C4-2B (cell line): ENCODE data around the gene CDYL.

Source experiments
- H3K27ac ChIP-seq: fragments of 450-650 bp; 2 replicates; pipeline ENCODE4 v1.5.1; 2017
- ZFX ChIP-seq: fragments of 450-650 bp; IDR thresholded peaks from 2 replicates; pipeline ENCODE4 v1.6.1; 2017
- TF ChIP-seq, protein P1 (sequence below): fragments of 450-650 bp; conservative IDR thresholded peaks from 2 replicates; pipeline ENCODE4 v1.5.1; 2017; ENCODE audit warnings: mild to moderate bottlenecking

CDYL gene

DNA sequence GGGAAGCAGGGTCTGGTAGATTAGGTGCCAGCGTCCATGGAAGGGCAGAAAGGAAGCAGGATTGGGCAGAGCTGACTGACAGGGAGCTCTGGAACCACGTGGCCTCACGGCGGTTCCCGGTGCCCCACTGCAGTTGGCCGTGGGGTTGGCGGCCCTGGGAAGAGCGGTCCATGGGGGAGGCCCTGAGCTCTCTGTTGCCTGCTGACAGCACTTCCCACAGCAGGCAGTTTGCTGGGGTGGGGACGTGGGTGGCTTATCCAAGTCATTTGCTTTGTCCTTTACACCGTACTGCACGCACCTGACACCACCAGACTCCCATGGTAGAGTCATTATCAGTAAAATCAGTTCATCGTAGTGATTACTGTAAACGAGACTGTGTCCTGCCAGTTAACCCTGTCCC is 171.5 kb downstream of the CDYL start:
- no peak for TF ChIP-seq ZFX
- TF ChIP-seq, protein P1, sequence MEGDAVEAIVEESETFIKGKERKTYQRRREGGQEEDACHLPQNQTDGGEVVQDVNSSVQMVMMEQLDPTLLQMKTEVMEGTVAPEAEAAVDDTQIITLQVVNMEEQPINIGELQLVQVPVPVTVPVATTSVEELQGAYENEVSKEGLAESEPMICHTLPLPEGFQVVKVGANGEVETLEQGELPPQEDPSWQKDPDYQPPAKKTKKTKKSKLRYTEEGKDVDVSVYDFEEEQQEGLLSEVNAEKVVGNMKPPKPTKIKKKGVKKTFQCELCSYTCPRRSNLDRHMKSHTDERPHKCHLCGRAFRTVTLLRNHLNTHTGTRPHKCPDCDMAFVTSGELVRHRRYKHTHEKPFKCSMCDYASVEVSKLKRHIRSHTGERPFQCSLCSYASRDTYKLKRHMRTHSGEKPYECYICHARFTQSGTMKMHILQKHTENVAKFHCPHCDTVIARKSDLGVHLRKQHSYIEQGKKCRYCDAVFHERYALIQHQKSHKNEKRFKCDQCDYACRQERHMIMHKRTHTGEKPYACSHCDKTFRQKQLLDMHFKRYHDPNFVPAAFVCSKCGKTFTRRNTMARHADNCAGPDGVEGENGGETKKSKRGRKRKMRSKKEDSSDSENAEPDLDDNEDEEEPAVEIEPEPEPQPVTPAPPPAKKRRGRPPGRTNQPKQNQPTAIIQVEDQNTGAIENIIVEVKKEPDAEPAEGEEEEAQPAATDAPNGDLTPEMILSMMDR = no peak
- no peak overlapping the region for H3K27ac ChIP-seq

DNA sequence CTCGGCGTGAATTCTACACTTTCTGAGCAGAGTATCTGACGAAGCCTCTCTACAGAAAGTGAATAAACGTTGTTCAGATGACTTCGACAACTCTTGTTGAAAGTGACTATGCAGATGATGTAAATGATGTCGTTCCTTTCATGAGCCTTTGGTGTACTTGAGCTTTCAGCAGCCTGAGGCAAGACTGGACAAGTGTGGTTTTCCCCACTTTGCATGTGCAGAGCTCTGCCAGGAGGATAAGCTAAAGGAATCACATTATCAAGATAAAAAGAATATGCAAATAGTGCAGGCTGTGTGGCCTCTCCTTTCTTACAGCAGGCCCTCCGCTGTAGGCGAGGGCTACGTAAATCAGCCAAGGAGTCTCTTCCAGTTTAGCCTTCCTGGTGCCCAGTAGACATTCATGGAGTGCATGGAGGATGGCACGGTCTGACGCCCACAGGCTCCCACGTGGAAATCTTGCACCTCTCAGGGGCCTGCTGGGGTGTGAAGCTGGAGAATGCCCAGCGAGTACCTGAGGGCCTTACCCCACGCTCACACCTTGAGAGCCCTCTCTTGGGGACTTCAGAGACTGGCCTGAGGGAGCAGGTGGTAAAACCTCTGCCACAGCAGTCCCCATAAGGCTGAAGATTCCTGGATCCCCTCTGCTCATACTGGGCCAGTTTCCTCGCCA is 172.7 kb downstream of the CDYL start:
- TF ChIP-seq ZFX = no peak
- TF ChIP-seq, protein P1 = no peak
- no peak overlapping the region for H3K27ac ChIP-seq

GRCh38 chr6:4950076-4950475 is 173.9 kb downstream of the CDYL start:
- no peak overlapping the region for H3K27ac ChIP-seq
- TF ChIP-seq, protein P1 = no peak
- TF ChIP-seq ZFX = no peak

DNA sequence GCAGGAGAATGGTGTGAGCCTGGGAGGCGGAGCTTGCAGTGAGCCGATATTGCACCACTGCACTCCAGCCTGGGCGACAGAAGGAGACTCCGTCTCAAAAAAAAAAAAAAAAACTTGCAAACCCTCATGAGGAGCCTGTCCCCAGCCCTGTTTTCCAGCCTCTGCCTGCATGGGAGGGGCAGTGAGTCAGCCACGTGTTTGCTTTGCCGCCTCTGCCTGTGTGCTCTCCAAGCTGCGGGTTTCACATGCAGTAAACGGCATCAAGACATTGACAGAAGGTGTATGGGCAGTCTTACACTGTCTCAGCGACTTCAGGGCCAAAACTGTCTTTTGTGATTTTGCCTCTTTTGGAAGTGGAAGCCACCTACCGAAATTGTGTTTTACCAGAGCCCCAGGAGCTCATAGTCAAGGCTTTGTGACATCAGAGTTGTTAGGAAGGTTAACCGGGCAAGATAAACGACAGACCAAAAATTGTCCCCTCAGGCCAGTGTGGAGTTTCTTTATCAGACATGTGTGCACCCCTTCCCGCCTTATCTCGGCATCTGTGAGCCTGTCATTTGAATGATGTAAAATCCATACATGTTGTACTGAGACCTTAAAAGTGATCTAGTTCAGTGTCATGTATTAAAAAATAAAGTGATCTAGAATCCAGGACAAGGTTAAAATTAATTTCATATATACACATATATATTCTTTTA is 174.8 kb downstream of the CDYL start:
- H3K27ac ChIP-seq = no peak overlapping the region

GRCh38 chr6:4953440-4953839 is 177.2 kb downstream of the CDYL start:
- no peak for TF ChIP-seq ZFX
- TF ChIP-seq, protein P1 = no peak
- H3K27ac ChIP-seq = no peak overlapping the region

More for the DNA sequence above, 174.8 kb downstream of the CDYL start:
- no peak for TF ChIP-seq ZFX
- TF ChIP-seq, protein P1 = no peak

DNA sequence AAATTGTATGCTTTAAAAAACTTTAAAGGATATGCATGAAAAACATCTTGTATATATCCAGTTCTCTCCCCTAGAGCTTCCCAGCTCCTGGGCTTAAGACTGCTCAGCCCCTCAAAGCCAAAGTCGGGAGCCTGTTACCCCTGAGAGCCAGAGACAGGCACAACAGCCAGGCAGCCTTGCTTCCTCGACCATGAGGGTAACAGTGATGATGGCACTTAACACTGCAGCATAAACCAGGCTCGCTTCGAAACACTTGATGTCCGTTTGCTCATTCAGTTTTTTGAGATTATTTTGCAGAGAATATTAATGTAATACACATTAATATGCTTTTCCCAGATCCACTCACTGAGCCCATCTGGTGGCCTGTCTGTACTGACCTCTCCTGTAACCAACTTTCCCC is 180.4 kb downstream of the CDYL start:
- H3K27ac ChIP-seq = no peak overlapping the region
- TF ChIP-seq, protein P1 = no peak
- TF ChIP-seq ZFX = no peak

GRCh38 chr6:4957521-4958231 is 181.5 kb downstream of the CDYL start:
- TF ChIP-seq ZFX = no peak
- TF ChIP-seq, protein P1 = peak; percentile 58
- no peak overlapping the region for H3K27ac ChIP-seq
